Measurements from ENCODE around the gene SETBP1. TPM values are rescaled to one million over a fixed set of nuclear protein-coding genes. Genes with fewer than 3 reads are reported as not detected.

The SETBP1 gene
- total RNA-seq, 1 donor from 2014 or later, result 13.6 TPM

DNA sequence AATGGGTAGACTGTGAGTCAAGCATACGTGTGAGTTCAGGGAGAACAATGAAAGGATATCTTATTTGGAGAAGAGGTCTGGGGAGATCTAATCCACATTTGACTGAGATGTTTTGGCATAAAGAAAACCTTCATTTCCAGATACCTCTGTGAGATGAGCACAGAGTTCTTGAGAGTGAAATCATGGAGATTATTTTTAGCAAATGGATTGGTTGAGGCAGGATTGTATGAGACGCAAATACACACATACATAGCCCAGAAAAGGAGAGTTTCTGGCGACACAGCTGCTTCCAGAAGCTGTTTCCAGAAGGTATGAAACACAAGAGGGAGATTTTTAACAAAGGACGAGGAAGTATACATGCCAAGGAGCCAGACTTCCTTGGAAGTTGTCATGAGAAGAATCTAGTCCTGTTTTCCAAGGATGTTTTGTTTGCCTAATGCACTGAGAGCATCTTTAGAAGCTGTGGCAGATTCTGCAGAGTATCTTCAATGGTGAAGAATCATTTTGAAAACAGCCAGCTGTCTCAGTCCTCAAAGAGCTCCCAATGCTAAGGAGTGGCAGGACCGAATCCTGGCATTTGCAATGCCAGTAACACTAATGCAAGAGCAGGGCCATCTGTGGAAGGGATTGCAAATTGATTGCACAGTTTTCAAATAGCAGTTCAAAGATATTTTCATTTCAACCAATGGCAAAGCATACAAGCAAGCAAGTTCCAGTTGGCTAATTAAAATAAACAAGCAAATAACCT is 177.2 kb downstream of the SETBP1 start:
- Histone ChIP-seq H3K4me3 (ENCODE audit: low read length in 3 of 3) (no peak overlapping the region), H3K9me3 (ENCODE audit: control insufficient read depth in 3 of 3, low read length in 3 of 3) (no peaks in the 10 kb centered on the region), H3K4me1 (ENCODE audit: control insufficient read depth in 3 of 3, insufficient read depth in 3 of 3, low read length in 3 of 3) (peaks cover 49 to 69% (median 52%) of the 10 kb centered on the region in 3 donors), H3K9ac (ENCODE audit: low read depth in 1 of 3, low read length in 3 of 3) (no peak overlapping the region), H3K36me3 (ENCODE audit: control insufficient read depth in 3 of 3, insufficient read depth in 3 of 3, low read length in 3 of 3) (no peaks in the 10 kb centered on the region), H3K27me3 (ENCODE audit: control insufficient read depth in 3 of 3, insufficient read depth in 3 of 3, low read length in 3 of 3) (no peaks in the 10 kb centered on the region), H3K27ac (ENCODE audit: low read depth, low read length) (peak overlapping the region; percentile 45)

- no peak overlapping the region for H3K27ac ChIP-seq (ENCODE audit: low read depth, low read length)
- no peak overlapping the region for H3K4me3 ChIP-seq (ENCODE audit: low read length in 3 of 3)
- H3K27me3 ChIP-seq (ENCODE audit: control insufficient read depth in 3 of 3, insufficient read depth in 3 of 3, low read length in 3 of 3), result no peaks in the 10 kb centered on the region
- H3K9me3 ChIP-seq (ENCODE audit: control insufficient read depth in 3 of 3, low read length in 3 of 3), result no peaks in the 10 kb centered on the region
- peaks cover 46 to 64% (median 49%) of the 10 kb centered on the region in 3 donors for H3K4me1 ChIP-seq (ENCODE audit: control insufficient read depth in 3 of 3, insufficient read depth in 3 of 3, low read length in 3 of 3)
- no peaks in the 10 kb centered on the region for H3K36me3 ChIP-seq (ENCODE audit: control insufficient read depth in 3 of 3, insufficient read depth in 3 of 3, low read length in 3 of 3)
- H3K9ac ChIP-seq (ENCODE audit: low read depth in 1 of 3, low read length in 3 of 3), result no peak overlapping the region
These were observed 178.6 kb downstream of the SETBP1 start for GRCh38 chr18:44859263-44859662.

DNA sequence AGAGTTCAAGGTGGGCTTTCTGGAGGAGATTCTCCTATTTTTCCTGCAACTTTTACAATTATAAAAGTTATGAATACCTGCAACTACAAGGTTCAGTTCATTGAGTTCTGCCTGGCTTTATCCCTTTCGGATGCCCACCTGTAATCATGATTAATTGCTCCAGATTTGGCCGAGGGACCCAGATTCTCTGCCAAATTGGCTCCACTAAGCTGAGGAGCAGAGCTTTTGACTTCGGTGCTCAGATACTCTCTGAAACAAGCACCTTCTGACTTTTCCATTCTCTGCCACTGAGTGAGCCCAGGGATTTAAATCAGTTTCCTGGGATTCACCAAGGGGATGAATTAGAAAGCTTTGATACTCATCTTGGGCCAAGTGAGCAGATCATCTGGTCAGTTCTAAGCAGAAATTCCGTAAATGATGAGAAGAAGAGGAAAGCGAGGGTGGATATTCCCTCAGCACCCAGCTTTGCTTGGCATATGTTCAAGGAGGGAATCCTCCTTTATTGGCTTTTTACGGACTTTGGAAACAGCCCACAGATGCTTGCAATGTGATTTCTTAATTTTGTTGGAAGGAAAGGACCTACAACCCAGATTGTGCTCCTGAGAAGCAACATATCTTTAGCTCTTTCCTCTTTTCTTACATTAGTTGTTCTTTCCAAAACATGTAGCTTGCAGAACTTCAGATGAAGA is 179.2 kb downstream of the SETBP1 start:
- H3K9ac ChIP-seq (ENCODE audit: low read depth in 1 of 3, low read length in 3 of 3), result no peak overlapping the region
- no peaks in the 10 kb centered on the region for H3K27me3 ChIP-seq (ENCODE audit: control insufficient read depth in 3 of 3, insufficient read depth in 3 of 3, low read length in 3 of 3)
- H3K4me1 ChIP-seq (ENCODE audit: control insufficient read depth in 3 of 3, insufficient read depth in 3 of 3, low read length in 3 of 3), result peaks cover 47 to 64% (median 51%) of the 10 kb centered on the region in 3 donors
- H3K36me3 ChIP-seq (ENCODE audit: control insufficient read depth in 3 of 3, insufficient read depth in 3 of 3, low read length in 3 of 3), result no peaks in the 10 kb centered on the region
- H3K4me3 ChIP-seq (ENCODE audit: low read length in 3 of 3), result no peak overlapping the region
- no peaks in the 10 kb centered on the region for H3K9me3 ChIP-seq (ENCODE audit: control insufficient read depth in 3 of 3, low read length in 3 of 3)
- H3K27ac ChIP-seq (ENCODE audit: low read depth, low read length), result no peak overlapping the region

GRCh38 chr18:44862112-44862511 is 181.4 kb downstream of the SETBP1 start:
- H3K4me3 ChIP-seq (ENCODE audit: low read length in 3 of 3), result no peak overlapping the region
- no peak overlapping the region for H3K27ac ChIP-seq (ENCODE audit: low read depth, low read length)
- H3K4me1 ChIP-seq (ENCODE audit: control insufficient read depth in 3 of 3, insufficient read depth in 3 of 3, low read length in 3 of 3), result peaks cover 39 to 47% (median 45%) of the 10 kb centered on the region in 3 donors
- H3K9me3 ChIP-seq (ENCODE audit: control insufficient read depth in 3 of 3, low read length in 3 of 3), result no peaks in the 10 kb centered on the region
- H3K36me3 ChIP-seq (ENCODE audit: control insufficient read depth in 3 of 3, insufficient read depth in 3 of 3, low read length in 3 of 3), result no peaks in the 10 kb centered on the region
- H3K9ac ChIP-seq (ENCODE audit: low read depth in 1 of 3, low read length in 3 of 3), result no peak overlapping the region
- H3K27me3 ChIP-seq (ENCODE audit: control insufficient read depth in 3 of 3, insufficient read depth in 3 of 3, low read length in 3 of 3), result no peaks in the 10 kb centered on the region

- Histone ChIP-seq H3K4me1 (ENCODE audit: control insufficient read depth in 3 of 3, insufficient read depth in 3 of 3, low read length in 3 of 3) (peaks cover 17 to 25% (median 21%) of the 10 kb centered on the region in 3 donors), H3K27ac (ENCODE audit: low read depth, low read length) (no peak overlapping the region), H3K27me3 (ENCODE audit: control insufficient read depth in 3 of 3, insufficient read depth in 3 of 3, low read length in 3 of 3) (no peaks in the 10 kb centered on the region), H3K9me3 (ENCODE audit: control insufficient read depth in 3 of 3, low read length in 3 of 3) (no peaks in the 10 kb centered on the region), H3K36me3 (ENCODE audit: control insufficient read depth in 3 of 3, insufficient read depth in 3 of 3, low read length in 3 of 3) (peaks cover 0 to 12% (median 4%) of the 10 kb centered on the region in 3 donors), H3K9ac (ENCODE audit: low read depth in 1 of 3, low read length in 3 of 3) (no peak overlapping the region), H3K4me3 (ENCODE audit: low read length in 3 of 3) (no peak overlapping the region)
These were observed 185.4 kb downstream of the SETBP1 start for GRCh38 chr18:44866103-44866502.

DNA sequence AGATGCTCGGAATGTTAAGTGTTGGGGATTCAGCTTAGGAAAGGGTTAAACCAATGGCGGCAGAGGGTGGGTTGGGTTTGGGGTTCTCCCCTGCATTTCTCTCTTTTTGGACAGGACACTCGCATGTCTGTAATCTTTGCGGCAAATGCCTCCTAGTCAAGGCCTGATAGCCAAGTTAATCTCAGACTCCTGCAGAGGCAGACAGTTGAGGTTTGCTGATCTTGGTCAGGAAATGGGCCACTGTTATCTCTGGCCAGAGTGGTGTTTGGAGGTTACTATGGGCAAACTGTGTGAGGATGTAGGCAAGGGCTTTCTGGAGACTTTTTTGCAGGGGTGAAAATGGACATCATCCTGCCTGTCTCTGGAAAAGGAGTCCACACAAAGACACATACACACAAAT is 188.8 kb downstream of the SETBP1 start:
- Histone ChIP-seq H3K27ac (ENCODE audit: low read depth, low read length) (no peak overlapping the region), H3K36me3 (ENCODE audit: control insufficient read depth in 3 of 3, insufficient read depth in 3 of 3, low read length in 3 of 3) (peaks cover 0 to 12% (median 4%) of the 10 kb centered on the region in 3 donors), H3K4me1 (ENCODE audit: control insufficient read depth in 3 of 3, insufficient read depth in 3 of 3, low read length in 3 of 3) (peaks cover 3 to 7% (median 4%) of the 10 kb centered on the region in 3 donors), H3K27me3 (ENCODE audit: control insufficient read depth in 3 of 3, insufficient read depth in 3 of 3, low read length in 3 of 3) (no peaks in the 10 kb centered on the region), H3K9me3 (ENCODE audit: control insufficient read depth in 3 of 3, low read length in 3 of 3) (no peaks in the 10 kb centered on the region), H3K4me3 (ENCODE audit: low read length in 3 of 3) (no peak overlapping the region), H3K9ac (ENCODE audit: low read depth in 1 of 3, low read length in 3 of 3) (no peak overlapping the region)

DNA sequence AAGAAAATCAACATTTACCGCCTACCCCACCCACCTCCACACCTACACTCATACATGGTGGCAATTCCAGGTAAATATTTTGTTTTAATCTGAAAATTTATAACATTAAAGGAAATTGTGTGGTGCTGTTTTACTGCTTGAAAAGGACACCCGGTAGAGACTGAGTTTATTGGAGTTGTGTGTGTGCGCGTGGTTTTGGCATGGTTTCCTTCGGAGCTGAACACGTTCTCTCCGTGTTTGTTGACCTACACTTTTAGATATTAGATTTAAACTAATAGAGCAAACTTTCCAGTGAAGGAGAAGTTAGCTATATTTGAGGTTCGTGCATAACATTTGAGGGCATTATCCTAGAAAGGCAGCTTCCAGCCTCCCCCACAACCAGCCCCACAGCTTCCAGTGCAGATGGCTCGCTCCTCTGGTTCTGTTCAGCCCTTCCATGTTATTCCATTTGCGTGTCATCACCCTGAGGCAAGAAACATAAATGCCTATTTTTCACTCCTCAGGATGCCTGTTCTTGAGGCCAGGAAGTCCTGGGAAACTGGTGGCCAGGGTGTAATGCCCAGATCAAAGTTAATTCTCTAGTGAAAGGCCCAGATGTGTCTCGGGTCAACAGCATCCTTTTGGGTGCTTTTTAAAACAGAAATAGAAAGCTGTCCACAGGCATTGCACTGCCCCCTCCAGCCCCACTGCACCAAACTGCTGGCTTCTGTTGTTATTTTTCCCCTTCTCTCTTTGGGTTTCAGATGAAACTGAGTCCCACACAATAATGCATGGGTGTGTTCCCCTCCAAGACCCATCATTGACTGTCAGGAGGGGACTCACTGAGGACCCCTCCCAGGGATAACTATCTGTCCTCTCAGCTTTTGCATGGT is 190.2 kb downstream of the SETBP1 start:
- Histone ChIP-seq H3K9me3 (ENCODE audit: control insufficient read depth in 3 of 3, low read length in 3 of 3) (no peaks in the 10 kb centered on the region), H3K36me3 (ENCODE audit: control insufficient read depth in 3 of 3, insufficient read depth in 3 of 3, low read length in 3 of 3) (peaks cover 0 to 12% (median 4%) of the 10 kb centered on the region in 3 donors), H3K4me3 (ENCODE audit: low read length in 3 of 3) (no peak overlapping the region), H3K4me1 (ENCODE audit: control insufficient read depth in 3 of 3, insufficient read depth in 3 of 3, low read length in 3 of 3) (peaks cover 0 to 3% (median 0%) of the 10 kb centered on the region in 3 donors), H3K27ac (ENCODE audit: low read depth, low read length) (no peak overlapping the region), H3K27me3 (ENCODE audit: control insufficient read depth in 3 of 3, insufficient read depth in 3 of 3, low read length in 3 of 3) (no peaks in the 10 kb centered on the region), H3K9ac (ENCODE audit: low read depth in 1 of 3, low read length in 3 of 3) (no peak overlapping the region)

DNA sequence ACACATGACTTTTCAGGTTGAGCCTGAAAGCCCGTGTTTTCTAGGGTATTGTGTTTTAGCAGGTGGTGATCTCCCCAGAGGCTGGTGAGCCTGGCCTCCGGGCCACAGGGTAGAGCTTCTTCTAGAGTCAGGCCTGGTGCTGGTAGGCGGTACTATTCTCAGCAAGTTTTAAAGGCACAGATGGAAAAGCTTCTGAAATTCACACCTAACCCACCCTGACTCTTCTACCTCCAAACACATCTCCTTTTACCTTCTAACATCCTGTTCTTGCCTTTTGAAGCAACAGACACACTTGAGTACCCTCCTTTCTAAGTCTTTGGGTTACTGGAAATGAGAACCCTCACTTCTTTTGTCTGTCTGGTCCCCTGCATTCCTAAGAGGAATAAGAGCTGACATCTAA is 191.1 kb downstream of the SETBP1 start:
- peaks cover 0 to 12% (median 4%) of the 10 kb centered on the region in 3 donors for H3K4me1 ChIP-seq (ENCODE audit: control insufficient read depth in 3 of 3, insufficient read depth in 3 of 3, low read length in 3 of 3)
- H3K9ac ChIP-seq (ENCODE audit: low read depth in 1 of 3, low read length in 3 of 3), result no peak overlapping the region
- H3K4me3 ChIP-seq (ENCODE audit: low read length in 3 of 3), result no peak overlapping the region
- peaks cover 0 to 12% (median 4%) of the 10 kb centered on the region in 3 donors for H3K36me3 ChIP-seq (ENCODE audit: control insufficient read depth in 3 of 3, insufficient read depth in 3 of 3, low read length in 3 of 3)
- H3K9me3 ChIP-seq (ENCODE audit: control insufficient read depth in 3 of 3, low read length in 3 of 3), result no peaks in the 10 kb centered on the region
- H3K27me3 ChIP-seq (ENCODE audit: control insufficient read depth in 3 of 3, insufficient read depth in 3 of 3, low read length in 3 of 3), result no peaks in the 10 kb centered on the region
- no peak overlapping the region for H3K27ac ChIP-seq (ENCODE audit: low read depth, low read length)

GRCh38 chr18:44876024-44876423 is 195.3 kb downstream of the SETBP1 start:
- H3K27ac ChIP-seq (ENCODE audit: low read depth, low read length), result no peak overlapping the region

More at GRCh38 chr18:44876024-44876423, 195.3 kb downstream of the SETBP1 start:
- no peaks in the 10 kb centered on the region for H3K27me3 ChIP-seq (ENCODE audit: control insufficient read depth in 3 of 3, insufficient read depth in 3 of 3, low read length in 3 of 3)
- H3K36me3 ChIP-seq (ENCODE audit: control insufficient read depth in 3 of 3, insufficient read depth in 3 of 3, low read length in 3 of 3), result no peaks in the 10 kb centered on the region
- H3K9ac ChIP-seq (ENCODE audit: low read depth in 1 of 3, low read length in 3 of 3), result no peak overlapping the region
- H3K9me3 ChIP-seq (ENCODE audit: control insufficient read depth in 3 of 3, low read length in 3 of 3), result no peaks in the 10 kb centered on the region
- peaks cover 10 to 25% (median 10%) of the 10 kb centered on the region in 3 donors for H3K4me1 ChIP-seq (ENCODE audit: control insufficient read depth in 3 of 3, insufficient read depth in 3 of 3, low read length in 3 of 3)
- no peak overlapping the region for H3K4me3 ChIP-seq (ENCODE audit: low read length in 3 of 3)

All from skeletal muscle tissue (tissue), 4 donors.